Measurements from ENCODE around the gene NPTX1.

GRCh38 chr17:80453998-80454556 is 22.3 kb downstream of the NPTX1 start:
- TF ChIP-seq, protein P1, sequence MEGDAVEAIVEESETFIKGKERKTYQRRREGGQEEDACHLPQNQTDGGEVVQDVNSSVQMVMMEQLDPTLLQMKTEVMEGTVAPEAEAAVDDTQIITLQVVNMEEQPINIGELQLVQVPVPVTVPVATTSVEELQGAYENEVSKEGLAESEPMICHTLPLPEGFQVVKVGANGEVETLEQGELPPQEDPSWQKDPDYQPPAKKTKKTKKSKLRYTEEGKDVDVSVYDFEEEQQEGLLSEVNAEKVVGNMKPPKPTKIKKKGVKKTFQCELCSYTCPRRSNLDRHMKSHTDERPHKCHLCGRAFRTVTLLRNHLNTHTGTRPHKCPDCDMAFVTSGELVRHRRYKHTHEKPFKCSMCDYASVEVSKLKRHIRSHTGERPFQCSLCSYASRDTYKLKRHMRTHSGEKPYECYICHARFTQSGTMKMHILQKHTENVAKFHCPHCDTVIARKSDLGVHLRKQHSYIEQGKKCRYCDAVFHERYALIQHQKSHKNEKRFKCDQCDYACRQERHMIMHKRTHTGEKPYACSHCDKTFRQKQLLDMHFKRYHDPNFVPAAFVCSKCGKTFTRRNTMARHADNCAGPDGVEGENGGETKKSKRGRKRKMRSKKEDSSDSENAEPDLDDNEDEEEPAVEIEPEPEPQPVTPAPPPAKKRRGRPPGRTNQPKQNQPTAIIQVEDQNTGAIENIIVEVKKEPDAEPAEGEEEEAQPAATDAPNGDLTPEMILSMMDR (IDR thresholded peaks at IDR 0.05), result no peak
- TF ChIP-seq EP300 (IDR thresholded peaks at IDR 0.05), result no peak
- TF ChIP-seq POLR2A (IDR thresholded peaks at IDR 0.05), result no peak
- no peak for TF ChIP-seq POLR2AphosphoS5 (IDR thresholded peaks at IDR 0.05)
